Measurements from ENCODE around the gene ELMOD3.
"Not testable (repeated sequence)": the region's sequence is repeated elsewhere in the genome, so short reads cannot be mapped to it uniquely, and the experiment has no call there.

ELMOD3 gene

DNA sequence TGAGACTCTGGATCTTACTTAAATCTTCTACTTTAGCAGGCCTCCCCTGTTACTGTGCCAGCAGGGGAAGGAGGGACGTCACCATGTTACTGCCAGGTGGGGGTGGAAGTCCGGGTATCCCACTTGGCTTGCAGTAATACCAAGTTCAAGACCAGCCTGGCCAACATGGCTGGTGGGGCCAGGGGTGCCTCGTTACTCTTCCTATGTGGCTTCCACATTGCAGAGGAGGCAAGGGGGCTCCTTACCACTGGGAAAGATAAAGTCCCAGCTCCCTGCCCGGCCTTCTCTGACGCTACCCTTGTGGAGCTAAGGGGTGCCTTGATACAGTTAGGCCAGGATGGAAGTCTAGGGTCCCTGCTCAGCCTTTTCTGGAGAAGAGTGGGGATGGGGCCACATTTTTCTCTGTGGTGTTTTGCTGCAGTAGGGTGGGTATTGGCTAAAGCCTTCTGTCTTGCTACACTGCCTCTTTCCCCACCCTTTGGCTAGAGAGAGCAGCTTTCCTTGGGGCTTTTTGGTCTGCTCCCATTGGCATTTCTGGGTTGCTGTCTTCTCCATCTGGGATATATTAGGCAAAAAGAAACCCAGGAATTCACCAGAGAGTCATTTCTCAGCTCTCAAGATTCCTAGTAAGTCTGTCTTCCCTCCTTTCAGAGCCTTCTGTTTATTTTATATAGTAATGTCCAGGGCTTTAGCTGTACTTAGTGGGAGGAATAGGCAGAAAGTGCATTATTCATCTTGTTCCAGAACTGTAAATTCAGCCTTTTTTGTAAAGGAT, 21.9 kb downstream of the ELMOD3 start:
- no peak for DNase-seq (ENCODE audit: low spot score)

DNA sequence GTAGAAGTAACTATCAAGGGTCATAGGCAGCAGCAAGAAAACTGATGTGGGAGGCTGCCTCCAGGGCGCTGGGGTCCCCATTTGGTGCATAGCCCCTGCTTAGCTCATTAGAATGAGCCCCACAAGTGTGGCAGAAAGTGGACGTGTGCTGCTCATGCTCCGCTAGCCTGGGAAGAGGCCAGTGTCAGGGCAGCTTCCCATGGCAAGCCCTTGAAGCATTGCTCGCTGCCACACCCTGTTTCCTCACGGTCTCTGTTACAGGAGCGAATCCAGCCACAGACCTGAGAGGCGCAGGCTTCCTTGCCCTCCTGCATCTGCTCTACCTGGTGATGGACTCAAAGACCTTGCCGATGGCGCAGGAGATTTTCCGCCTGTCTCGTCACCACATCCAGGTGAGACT, 22.5 kb downstream of the ELMOD3 start:
- DNase-seq (ENCODE audit: low spot score): no peak

DNA sequence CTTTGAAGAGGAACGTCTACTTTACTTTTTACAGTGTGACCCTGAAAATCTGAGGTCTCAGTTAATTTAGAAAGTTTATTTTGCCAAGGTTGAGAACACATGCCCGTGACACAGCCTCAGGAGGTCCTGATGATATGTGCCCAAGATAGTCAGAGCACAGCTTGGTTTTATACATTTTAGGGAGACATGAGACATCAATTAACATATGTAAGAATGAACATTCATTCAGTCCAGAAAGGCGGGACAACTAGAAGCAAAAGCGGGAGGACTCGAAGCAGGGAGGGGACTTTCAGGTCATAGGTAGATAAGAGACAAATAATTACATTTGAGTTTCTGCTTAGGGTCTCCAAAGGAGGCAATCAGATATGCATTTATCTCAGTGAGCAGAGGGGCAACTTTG, 23.7 kb downstream of the ELMOD3 start:
- no peak for DNase-seq (ENCODE audit: low spot score)

DNA sequence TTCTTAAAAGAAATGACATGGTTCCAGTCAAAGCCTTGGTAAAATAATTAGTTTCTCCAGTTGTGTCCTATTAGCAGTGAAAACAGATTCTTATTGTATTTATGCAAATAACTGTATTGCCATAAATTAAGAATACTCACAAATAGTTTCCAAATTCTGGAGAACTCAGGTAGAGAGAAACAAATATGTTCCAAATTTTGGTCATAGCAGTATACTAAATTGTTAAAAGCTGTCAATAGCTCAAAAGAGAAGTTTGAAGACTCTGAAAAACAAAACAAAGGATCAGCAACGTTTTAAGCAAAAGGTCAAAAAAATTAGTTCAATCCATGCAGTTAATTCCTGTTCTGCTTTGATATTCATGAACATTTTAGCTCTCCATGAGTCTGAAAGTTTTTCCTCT, 25.5 kb downstream of the ELMOD3 start:
- no peak for DNase-seq (ENCODE audit: low spot score)

DNA sequence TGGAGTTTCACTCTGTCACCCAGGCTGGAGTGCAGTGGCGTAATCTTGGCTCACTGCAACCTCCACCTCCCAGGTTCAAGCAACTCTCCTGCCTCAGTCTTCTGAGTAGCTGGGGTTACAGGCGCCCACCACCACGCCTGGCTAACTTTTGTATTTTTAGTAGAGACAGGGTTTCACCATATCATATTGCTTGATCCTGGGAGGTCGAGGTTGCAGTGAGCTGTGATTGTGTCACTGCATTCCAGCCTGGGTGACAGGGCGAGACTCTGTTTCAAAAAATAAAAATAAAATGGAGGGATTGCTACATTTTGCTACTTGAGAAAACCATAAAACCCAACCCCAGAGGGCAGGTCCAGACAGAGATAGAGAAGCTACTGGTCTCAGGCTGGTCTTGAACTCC, 28.6 kb downstream of the ELMOD3 start:
- DNase-seq (ENCODE audit: low spot score): not testable (repeated sequence)

DNA sequence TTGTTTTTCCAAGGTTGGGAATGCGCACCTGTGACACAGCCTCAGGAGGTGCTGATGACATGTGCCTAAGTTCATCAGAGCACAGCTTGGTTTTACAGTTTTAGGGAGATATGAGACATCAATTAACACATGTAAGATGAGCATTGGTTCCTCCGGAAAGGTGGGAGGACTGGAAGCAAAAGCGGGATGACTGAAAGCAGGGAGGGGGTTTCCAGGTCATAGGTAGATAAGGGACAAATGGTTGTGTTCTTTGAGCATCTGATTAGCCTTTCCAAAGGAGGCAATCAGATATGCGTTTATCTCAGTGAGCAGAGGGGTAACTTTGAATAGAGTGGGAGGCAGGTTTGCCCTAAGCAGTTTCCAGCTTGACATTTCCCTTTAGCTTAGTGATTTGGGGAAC, 29.3 kb downstream of the ELMOD3 start:
- DNase-seq (ENCODE audit: low spot score): no peak

DNA sequence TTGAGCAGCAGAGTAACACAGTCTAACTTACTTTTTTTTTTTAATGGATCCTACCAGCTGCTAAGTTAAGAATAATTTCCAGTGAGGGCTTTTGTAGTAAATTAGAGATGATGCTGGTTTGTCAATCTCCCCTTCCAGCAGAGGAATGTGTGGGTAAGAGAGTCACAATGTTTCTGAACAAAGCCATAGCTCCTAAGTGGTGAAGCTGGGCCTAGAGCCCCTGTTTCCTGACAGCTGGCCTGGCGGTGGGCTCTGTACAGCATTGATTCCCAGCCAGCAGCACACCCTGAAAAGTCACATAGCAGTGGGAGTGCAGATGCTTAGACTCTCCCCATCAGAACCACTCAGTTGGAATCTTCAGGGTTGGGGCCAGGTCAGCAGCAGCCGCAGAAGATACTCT, 31.2 kb downstream of the ELMOD3 start:
- DNase-seq (ENCODE audit: low spot score): no peak

DNA sequence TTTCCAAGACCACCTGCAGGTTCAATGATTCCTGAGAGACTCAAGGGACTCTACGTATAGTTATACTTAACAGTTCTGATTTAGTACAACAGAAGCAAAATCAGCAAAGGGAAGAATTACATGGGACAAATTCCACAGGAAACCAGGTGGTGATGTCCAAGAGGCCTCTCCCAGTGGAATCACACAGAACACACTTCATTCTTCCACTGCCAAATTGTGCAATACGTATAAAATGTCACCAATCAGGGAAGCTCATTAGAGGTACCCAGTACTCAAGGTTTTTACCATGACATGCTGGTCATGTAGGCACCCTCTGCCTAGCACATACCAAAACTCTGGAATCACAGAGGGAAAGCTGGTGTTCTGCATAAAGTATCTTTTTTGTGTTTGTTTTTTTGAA, 33.2 kb downstream of the ELMOD3 start:
- no peak for DNase-seq (ENCODE audit: low spot score)

DNA sequence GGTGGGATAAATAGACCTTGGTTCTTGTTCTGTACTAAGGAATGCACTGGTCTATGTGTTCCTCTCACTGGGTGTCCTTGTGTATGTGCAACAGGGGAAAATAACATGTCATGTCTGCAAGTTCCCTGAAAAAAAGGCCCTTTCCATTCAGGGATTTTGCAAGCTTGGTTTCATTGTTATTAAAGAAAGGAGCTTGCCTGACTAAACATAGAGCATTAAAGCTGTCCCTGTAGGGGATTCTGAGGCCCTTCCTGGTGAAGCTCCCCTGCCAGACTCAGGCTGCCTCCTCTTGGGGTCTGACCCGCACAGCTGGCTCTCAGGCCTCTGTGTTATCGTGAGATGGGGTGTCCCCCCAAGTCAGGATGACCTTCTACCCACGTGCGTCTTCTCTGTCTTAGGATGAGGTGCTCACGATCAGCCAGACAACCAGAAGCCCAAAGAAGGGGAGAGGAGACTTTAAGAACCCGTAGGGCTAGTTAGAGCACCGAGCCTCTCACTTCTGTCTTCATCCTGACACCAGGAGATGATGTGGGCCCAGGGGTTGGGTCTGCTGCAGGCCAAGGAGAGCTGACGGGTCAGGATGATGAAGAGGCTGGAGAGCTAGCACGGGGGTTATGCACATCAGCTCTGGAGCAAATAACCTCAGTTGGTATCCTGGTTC, 34.4 kb downstream of the ELMOD3 start:
- no peak for DNase-seq (ENCODE audit: low spot score)

DNA sequence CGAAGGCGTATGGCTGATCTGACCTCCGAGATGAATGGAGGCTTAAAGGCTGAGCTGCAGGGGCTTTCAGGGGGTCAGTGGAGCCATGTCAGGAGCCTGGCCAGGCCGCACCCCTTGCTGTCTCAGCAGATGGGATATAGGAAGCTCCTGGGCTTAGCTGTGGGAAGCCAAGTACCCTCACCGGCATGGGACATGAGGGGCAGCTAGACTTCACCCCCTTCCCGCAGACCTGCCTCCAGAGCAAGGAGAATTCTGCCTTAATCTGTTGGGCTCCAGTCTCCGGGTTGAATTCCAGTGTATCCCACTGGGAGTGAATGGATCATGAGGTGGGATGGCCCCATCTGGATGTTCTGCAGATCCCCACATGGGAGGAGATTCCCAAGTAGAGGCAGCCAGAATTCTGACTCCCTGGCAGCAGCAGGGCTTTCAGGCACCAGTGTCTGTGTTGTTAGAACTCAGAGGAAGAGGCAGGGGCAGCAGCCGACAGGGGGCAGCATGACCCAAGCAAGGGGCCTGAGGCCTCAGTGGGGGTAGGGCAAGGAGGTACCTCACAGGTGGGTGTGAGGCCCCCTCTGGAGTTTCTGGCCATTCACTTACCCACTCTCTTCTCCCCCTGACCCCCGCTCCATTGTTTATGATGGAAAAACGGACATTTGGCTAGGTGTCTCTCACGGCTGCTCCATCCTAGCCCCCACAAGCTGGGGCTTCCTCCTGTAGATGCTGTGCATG, 36.5 kb downstream of the ELMOD3 start:
- no peak for DNase-seq (ENCODE audit: low spot score)

DNA sequence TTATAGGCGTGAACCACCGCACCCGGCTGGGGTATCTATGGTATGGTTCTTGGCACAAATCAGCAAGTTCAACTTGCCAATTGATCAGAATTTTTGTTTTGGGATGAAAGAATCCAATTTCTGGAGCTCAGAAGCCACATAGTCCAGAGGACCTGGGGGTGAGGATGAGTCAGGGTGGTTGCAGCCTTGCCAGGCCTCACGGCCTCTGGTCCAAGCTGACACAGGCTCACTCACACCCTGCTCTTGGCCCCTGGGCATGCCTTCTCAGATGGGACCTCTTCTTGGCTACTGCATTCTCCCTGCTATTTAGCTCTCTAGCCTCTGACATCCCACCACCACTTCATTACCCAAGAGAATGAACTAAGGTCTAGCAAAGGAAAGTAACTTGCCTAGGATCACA, 39.3 kb downstream of the ELMOD3 start:
- no peak for DNase-seq (ENCODE audit: low spot score)

DNA sequence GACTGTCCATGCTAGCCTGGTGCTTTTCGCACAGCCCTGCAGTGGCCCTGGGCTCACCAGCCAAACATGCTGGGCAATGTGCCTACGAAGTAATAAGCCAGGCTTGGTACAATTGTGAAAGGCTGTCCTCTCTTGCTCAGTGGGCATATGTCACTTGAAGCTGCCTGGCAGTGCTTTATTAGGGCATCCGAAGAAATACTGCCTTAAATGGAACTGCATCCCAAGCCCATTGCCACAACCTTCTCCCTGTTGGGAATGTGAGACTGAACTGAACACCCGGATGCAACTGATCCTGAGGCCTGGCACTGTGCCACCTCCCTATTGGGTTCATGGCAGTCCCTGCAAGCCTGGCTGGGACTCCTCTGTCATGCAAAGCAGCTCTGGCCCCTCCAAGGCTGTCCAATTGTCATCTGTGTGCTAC, 39.7 kb downstream of the ELMOD3 start:
- DNase-seq (ENCODE audit: low spot score): peak; percentile 81

DNA sequence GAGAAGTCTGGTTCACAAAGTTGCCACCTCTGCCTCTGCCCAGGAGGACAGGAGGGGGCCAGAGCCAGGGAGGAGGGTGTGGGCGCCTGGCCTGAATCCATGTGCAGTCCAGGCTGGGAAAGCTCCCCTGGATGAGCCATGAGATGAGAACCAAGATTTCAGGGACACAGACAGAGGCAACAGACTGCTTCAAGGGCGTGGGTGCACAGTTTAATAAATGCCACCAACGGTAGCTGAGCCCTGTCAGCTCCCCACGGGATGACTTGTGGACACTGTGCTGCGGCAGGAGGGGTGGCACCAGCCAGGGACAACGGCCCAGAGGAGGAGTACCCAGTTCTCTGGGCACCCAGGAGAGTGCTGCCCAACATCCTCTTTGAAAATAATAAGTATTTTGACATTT, 40.4 kb downstream of the ELMOD3 start:
- no peak for DNase-seq (ENCODE audit: low spot score)

DNA sequence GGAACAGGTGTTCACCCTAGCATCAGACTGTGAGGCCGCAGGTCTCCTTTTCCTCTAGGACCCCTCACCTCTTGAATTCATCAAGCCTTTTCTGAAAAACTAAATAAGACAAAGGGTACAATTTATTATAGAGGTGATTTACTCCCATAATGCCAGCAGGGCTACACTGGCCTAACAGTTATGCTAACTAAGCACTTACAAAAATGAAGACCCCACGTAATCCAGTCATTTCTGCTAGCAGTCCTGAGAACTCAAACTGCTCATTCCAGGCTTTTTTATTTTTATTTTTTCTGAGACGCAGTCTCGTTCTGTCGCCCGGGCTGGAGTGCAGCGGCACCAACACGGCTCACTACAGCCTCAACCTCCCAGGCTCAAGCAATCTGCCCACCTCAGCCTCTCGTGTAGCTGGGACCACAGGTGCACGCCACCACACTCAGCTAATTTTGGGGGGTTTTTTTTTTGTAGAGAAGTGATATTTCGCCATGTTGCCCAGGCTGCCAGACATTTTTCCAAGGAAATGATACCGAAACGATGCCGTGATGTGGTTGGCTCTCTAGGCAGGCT, 41.4 kb downstream of the ELMOD3 start:
- DNase-seq (ENCODE audit: low spot score): no peak

DNA sequence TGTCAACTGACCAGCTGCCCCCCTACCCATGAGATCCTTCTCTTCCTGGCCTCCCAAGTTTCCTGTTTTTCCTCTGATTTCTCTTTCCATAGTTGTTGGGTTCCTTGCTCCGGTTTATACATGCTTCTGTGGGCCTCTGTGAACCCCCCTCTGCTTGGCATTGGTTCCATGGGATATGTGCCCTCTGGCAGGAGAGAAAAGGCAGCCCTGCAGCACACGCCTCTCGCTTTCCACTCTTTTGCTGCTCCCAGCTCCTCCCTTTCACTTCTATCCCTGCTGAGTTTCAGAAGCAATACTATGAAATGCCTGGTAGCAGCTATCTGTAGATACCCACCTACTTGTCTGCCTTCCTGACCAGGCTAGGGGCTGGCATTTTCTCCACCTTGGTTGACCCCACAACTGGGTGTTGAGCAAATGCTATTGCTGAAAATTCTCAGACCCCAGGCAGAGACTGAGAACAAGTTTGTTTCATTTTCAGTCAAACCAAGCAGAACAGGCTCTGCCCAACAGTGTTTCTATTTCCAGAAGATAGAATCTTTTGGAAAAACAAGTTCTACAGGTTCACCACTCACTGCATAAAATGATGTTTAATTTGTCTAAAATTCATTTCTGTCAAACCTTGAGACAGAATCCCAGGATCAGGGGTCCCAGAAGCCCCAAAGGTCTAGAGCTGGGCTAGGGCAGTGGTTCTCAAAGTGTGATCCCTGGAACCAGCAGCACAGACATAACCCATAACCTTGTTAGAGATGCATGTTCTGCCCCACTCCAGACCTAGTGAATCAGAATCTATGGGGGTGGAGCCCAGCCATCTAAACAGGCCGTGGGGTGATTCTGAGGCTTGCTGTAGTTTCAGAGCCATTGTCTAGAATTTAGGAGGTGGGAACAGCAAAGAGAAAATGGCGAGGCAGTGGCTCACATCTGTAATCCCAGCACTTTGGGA, 42.2 kb downstream of the ELMOD3 start:
- no peak for DNase-seq (ENCODE audit: low spot score)

DNA sequence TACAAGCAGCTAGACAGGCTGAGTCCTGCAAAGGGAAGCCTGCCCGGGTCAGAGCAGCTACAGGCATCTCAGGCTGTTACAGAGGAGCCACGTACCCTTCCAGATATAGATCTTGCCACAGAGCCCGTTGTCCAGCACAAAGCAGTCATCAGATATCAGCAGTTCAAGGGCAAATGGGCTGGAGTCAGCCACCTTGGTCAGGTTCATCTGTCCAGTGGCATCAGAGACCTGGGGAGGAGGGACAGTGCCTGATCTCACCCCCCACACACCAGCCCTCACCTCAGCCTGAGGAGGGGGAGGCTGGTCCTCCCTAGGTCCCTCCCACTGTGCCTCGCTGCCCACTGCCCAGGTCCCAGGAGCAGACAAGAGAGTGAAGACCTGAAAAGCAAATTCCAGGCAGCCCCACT, 43.4 kb downstream of the ELMOD3 start:
- no peak for DNase-seq (ENCODE audit: low spot score)

DNA sequence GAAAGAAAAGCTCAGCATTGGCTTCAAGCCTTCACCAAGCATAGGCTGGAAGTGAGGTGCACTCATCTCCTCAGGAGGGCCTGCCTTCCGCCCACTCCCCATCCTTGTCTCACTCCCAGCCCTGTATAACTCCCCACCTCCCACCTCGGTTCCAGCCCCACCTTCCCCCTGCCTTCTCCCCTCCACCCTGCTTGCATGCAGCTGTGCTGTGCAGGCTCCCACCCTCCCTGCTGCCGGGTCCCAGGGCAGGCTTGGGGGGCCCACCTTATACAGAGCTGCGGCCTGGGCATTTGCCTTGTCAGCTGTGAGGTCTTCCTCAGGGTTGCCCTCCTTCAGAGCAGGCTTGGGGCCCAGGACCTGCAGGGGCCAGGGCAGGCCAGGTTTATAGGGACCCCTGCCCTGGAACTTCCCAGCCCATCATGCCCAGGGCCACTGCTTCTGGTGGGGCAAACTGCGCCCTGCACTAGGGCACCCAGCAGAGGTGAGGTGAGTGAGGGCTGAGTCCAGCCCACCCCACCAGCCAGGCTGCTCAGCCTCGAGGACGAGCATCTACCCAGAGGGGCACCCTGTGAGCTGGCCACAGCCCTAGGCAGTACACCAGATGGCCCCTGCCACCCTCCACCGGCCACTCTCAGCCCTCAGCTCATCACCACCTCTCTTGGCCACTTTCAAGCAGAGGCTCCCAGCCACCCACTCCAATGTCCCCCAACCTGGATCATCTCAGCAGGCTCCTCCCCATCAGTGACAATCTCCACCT, 44.0 kb downstream of the ELMOD3 start:
- DNase-seq (ENCODE audit: low spot score): no peak

DNA sequence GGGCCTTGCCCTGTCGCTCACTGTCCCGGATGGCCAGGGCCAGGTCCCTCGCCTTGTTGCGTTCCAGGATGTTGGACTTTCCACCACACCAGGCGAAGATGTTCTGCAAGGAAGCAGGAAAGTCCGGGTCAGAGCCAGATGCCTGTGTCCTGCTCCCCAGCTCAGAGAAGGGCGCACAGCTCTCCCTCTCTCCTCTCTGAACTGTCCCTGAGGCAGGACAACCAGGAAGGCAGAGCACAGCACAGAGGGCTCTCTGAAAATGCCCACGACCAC, 44.5 kb downstream of the ELMOD3 start:
- no peak for DNase-seq (ENCODE audit: low spot score)

DNA sequence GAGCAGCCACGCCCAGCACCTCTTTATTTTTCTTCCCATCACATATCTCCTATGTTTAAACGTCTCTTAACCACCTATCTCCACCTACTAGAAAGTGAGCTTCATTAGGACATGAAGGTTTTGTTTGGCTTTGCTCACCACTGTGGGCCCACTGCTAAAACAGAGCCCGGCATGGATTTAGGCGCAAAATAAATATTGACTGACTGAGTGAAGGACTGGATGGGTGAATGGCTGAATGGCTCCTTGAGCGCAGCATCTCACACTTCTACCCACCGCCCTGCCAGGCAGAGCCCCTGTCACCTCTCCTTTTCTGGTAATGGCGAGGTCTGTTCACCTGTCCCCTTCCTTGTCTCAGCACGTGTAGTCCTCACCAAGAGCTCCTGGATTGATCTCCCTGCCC, 45.5 kb downstream of the ELMOD3 start:
- no peak for DNase-seq (ENCODE audit: low spot score)

DNA sequence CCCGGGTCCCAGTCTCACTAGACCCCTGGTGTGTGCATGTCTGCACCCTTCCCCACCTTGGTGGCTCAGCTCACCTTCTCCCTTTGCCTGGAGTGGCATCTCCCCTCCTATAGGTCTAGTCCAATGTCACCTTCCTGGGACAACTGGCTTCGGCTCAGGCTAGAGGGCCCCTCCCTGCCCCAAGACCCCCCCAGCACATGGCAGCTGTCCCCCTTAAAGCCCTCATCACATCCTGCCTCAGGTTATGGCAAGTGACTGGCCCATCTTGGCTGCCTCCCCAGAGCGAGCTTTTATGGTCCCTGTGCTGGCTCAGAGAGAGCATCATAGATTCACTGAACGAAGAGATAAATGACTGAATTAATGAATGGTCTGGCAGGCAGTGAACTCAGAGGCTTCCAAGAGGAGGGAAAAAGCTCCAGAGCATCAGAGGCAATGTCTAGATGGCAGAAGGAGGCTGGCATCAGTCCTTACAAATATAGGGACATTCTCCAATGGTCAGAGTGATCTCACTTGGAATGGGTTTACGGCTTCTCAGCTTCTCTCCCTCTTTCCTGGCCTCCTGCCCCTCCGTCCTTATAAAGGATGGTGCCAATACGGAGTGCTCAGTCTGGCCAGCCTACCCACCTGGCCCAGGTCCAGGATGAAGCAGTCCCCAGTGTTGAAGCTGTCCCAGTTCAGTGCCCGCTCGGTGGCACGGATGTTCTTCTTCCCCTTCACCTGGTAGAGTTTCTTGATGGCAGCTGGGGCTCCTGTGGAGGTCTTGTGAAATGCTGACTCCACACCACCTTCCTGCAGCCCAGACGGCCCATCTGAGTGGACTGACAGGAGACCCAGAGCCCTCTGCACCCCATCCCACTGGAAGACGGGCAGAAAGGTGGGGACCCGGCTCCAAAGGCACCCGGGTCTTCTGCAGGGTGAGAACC, 46.2 kb downstream of the ELMOD3 start:
- no peak for DNase-seq (ENCODE audit: low spot score)

All from putamen (tissue), 1 donor.